Lower leg skin (tissue), 3 donors: Measurements from ENCODE around the gene PAQR8.

Experiments
- POLR2A ChIP-seq, 2 donors: fragments of 450-650 bp; IDR thresholded peaks; one replicate each; pipeline ENCODE4 v1.6.1; 2016 to 2017; ENCODE audit warnings: antibody characterized with exemption in 2 of 2, mild to moderate bottlenecking in 1 of 2, moderate library complexity in 1 of 2
- TF ChIP-seq, protein P1 (sequence below), 3 donors: fragments of 450-650 bp; IDR thresholded peaks; one replicate each; pipeline ENCODE4 v1.5.1; 2016; ENCODE audit warnings: antibody characterized with exemption in 3 of 3, mild to moderate bottlenecking in 3 of 3, moderate library complexity in 2 of 3

DNA sequence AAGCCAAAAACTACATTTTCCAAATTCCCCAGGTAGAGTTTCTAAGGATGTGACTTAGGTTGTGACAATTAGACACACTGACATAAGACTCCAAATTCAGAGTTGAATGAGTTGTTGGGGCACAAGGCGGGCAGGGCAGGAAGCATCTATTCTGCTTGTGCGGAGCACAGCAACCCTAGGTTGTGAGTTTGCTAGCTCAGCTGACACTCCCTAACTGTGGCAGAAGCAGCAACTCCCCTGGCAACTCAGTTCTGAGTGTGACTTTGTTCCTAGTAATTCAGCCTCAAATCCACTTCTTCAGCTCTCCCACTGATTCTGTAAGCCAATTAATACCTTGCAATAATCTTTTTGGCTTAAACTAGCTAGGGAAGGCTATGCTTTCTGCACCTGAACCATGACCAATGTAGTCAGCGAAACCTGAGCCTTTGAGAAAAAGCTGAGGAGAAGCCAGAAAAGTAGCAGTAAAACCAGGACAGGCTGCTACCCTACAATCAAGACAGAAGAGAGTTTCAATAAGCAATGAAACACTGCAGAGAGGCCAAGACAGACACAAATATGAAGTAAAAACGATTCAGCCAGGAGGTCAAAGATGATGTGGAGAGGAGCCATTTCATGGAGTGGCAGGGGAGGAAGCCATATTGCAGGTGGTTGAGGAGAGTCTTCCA, 30.0 kb upstream of the PAQR8 start:
- TF ChIP-seq, protein P1, sequence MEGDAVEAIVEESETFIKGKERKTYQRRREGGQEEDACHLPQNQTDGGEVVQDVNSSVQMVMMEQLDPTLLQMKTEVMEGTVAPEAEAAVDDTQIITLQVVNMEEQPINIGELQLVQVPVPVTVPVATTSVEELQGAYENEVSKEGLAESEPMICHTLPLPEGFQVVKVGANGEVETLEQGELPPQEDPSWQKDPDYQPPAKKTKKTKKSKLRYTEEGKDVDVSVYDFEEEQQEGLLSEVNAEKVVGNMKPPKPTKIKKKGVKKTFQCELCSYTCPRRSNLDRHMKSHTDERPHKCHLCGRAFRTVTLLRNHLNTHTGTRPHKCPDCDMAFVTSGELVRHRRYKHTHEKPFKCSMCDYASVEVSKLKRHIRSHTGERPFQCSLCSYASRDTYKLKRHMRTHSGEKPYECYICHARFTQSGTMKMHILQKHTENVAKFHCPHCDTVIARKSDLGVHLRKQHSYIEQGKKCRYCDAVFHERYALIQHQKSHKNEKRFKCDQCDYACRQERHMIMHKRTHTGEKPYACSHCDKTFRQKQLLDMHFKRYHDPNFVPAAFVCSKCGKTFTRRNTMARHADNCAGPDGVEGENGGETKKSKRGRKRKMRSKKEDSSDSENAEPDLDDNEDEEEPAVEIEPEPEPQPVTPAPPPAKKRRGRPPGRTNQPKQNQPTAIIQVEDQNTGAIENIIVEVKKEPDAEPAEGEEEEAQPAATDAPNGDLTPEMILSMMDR (IDR thresholded peaks at IDR 0.05) = no peak
- TF ChIP-seq POLR2A (IDR thresholded peaks at IDR 0.05) = no peak
